K562 (cell line): ENCODE data around the gene LAPTM4A. TPM values are rescaled to one million over a fixed set of nuclear protein-coding genes. Genes with fewer than 3 reads are reported as not detected.

Experiments
- ATAC-seq: fragments of 200-7000 bp; cut with Tn5 transposase; 3 replicates; pipeline ENCODE4 v1.9.1; 2020; ENCODE audit warnings: moderate library complexity
- BruUV-seq: library from RNA; stranded (reverse); fragments of 400-500 nt; replicated peaks from 2 replicates; lab custom pipeline; 2021; lab: Mats Ljungman, UMichigan
- CTCF ChIA-PET: fragments of 300-600 bp; formaldehyde crosslinking; extraction: SDS; loops from one replicate; lab custom pipeline; 2021; ENCODE audit warnings: low intra/inter-chr PET ratio; lab: Yijun Ruan, JAX
- POLR2A ChIA-PET: fragments of 300-600, 350-650 bp; sonication (Branson Sonifier 250); formaldehyde crosslinking; extraction: SDS; loops from one replicate; lab custom pipeline; 2021; ENCODE audit warnings: antibody characterized with exemption, inconsistent platforms; lab: Yijun Ruan, JAX
- DNase-seq, 4 experiments: peaks; one replicate each; pipeline versions ENCODE4 v3.0.0 to v3.0.0-alpha.2; 2011 to 2018; ENCODE audit warnings: low spot score in 3 of 4, mixed read lengths in 3 of 4; ENCODE audit errors: extremely low read depth in 1 of 4
- FAIRE-seq: peaks from 2 replicates; lab custom pipeline; 2011; peaks lifted over from hg19 to GRCh38; lab: Jason Lieb, UNC
- H2AFZ ChIP-seq: 2 replicates; pipeline ENCODE4 v1.6.0; 2011; ENCODE audit warnings: low read depth, low read length, control low read depth, inconsistent platforms
- H3K27ac ChIP-seq: fragments of 200-600 bp; 3 replicates; pipeline ENCODE4 v1.8.0; 2011; ENCODE audit warnings: low read depth, mild to moderate bottlenecking, control low read depth, inconsistent platforms, low read length, moderate library complexity, mixed read lengths; ENCODE audit errors: extremely low read depth
- H3K27me3 ChIP-seq, 2 experiments: fragments of 300-600 bp in 1 of 2; 2 replicates in 1 of 2; 3 replicates in 1 of 2; pipeline versions ENCODE4 v1.6.0 to v1.8.0; 2011; ENCODE audit warnings: inconsistent platforms in 2 of 2, low read length in 2 of 2, mild to moderate bottlenecking in 1 of 2, mixed read lengths in 1 of 2, moderate library complexity in 1 of 2; ENCODE audit not compliant: control insufficient read depth in 2 of 2, insufficient read depth in 2 of 2
- H3K36me3 ChIP-seq: fragments of 300-600 bp; 3 replicates; pipeline ENCODE4 v1.8.0; 2011; ENCODE audit warnings: mild to moderate bottlenecking, low read length, inconsistent platforms; ENCODE audit not compliant: control insufficient read depth, insufficient read depth
- H3K4me1 ChIP-seq, 2 experiments: fragments of 200-600 bp in 1 of 2; replicated peaks in 1 of 2; 2 replicates in 1 of 2; 3 replicates in 1 of 2; pipeline versions ENCODE4 v1.5.1 to v1.8.0; 2011; ENCODE audit warnings: inconsistent platforms in 2 of 2, low read length in 2 of 2, mild to moderate bottlenecking in 1 of 2, mixed read lengths in 1 of 2, moderate library complexity in 1 of 2; ENCODE audit not compliant: control insufficient read depth in 2 of 2, insufficient read depth in 2 of 2
- H3K4me2 ChIP-seq: 2 replicates; pipeline ENCODE4 v1.6.1; 2011; ENCODE audit warnings: low read length, control low read depth, inconsistent platforms, mixed read lengths; ENCODE audit not compliant: insufficient read depth
- H3K4me3 ChIP-seq: fragments of 200-600 bp; sonication (generic), shearing (Covaris generic); 2 replicates; pipeline ENCODE4 v1.5.1; 2016; ENCODE audit warnings: control low read depth, inconsistent platforms
- H3K79me2 ChIP-seq: fragments of 200-600 bp; 3 replicates; pipeline ENCODE4 v1.8.0; 2011; ENCODE audit warnings: low read length, inconsistent platforms; ENCODE audit not compliant: control insufficient read depth, insufficient read depth
- H3K9ac ChIP-seq, 2 experiments: 2 replicates each; pipeline versions ENCODE4 v1.6.0 to v1.6.1; 2011; ENCODE audit warnings: low read depth in 2 of 2, low read length in 2 of 2, control low read depth in 1 of 2, inconsistent platforms in 1 of 2, mild to moderate bottlenecking in 1 of 2, mixed read lengths in 1 of 2; ENCODE audit not compliant: insufficient read depth in 1 of 2
- H3K9me1 ChIP-seq: one replicate; pipeline ENCODE4 v1.6.0; 2011; ENCODE audit warnings: inconsistent platforms, mild to moderate bottlenecking, low read length, moderate library complexity; ENCODE audit not compliant: control insufficient read depth, insufficient read depth
- H3K9me3 ChIP-seq: replicated peaks from 2 replicates; pipeline ENCODE4 v1.5.1; 2011; ENCODE audit warnings: low read depth, low read length, inconsistent platforms; ENCODE audit not compliant: control insufficient read depth, insufficient read depth
- H4K20me1 ChIP-seq: replicated peaks from 2 replicates; pipeline ENCODE4 v1.6.1; 2011; ENCODE audit warnings: low read length, inconsistent platforms, mixed read lengths; ENCODE audit not compliant: control insufficient read depth, insufficient read depth
- ELF1 ChIP-seq: fragments of 200-800 bp; sonication (Bioruptor generic); IDR thresholded peaks from 2 replicates; pipeline ENCODE4 v1.6.1; 2016; ENCODE audit warnings: missing genetic modification characterization, missing compliant biosample characterization
- POLR2B ChIP-seq: fragments of 450-650 bp; IDR thresholded peaks from 2 replicates; pipeline ENCODE4 v1.6.1; 2018; ENCODE audit warnings: low read depth; ENCODE audit not compliant: partially characterized antibody
- ZNF644 ChIP-seq: fragments of 200-800 bp; sonication (Bioruptor generic); IDR thresholded peaks from 2 replicates; pipeline ENCODE4 v1.6.1; 2016; ENCODE audit warnings: low read depth, missing genetic modification characterization, missing compliant biosample characterization
- WGBS: fragments of 100-300 bp; shearing (Covaris generic); methylation state at CpG from one replicate; pipeline ENCODE4 v1.1.6; 2016; ENCODE audit warnings: low coverage, mixed read lengths; ENCODE audit not compliant: insufficient coverage; ENCODE audit errors: missing lambda C conversion rate; 5-methylcytosine and 5-hydroxymethylcytosine counted together
- in situ Hi-C: fragments of 300-500 bp; cut with MboI; formaldehyde crosslinking; loops from 4 replicates; pipeline ENCODE4 v1.15.0; 2018; ENCODE audit warnings: inconsistent platforms, mixed read lengths
- intact Hi-C: fragments of 100-400 bp; cut with micrococcal nuclease; formaldehyde crosslinking; loops from 2 replicates; pipeline ENCODE4 v1.14.2; 2022
- polyA plus RNA-seq, 8 experiments: library from polyadenylated mRNA; depleted of rRNA in 4 of 8; stranded (reverse) in 5 of 8; unstranded in 3 of 8; fragments of >200 nt; fragmentation: Nextera tagmentation in 2 of 8; fragmentation: Illumina TruSeq in 1 of 8; extraction: Ambion mirVana in 2 of 8; extraction: Trizol in 1 of 8; gene quantifications; 2 replicates each; pipeline versions ENCODE4 v1.2.1 to v1.2.3, GENCODE V29; 2011 to 2014; ENCODE audit warnings: inconsistent platforms in 1 of 8, missing spikeins in 1 of 8
- total RNA-seq, 7 experiments: library from RNA; depleted of rRNA in 6 of 7; stranded (reverse); fragments of >200 nt in 6 of 7; fragmentation: Illumina TruSeq in 2 of 7; extraction: Trizol in 2 of 7; gene quantifications; 2 replicates each; pipeline versions ENCODE4 v1.2.1 to v1.2.3, GENCODE V29; 2011 to 2021; ENCODE audit warnings: low replicate concordance in 1 of 7
- TF ChIP-seq, protein P1 (sequence below): sonication (generic); formaldehyde crosslinking; IDR thresholded peaks from 2 replicates; pipeline ENCODE4 v1.5.0; 2020; ENCODE audit warnings: missing genetic modification reagents

Gene LAPTM4A
- total and polyA plus RNA-seq, 9 of the 15 experiments (the other 6 are each of a cell fraction or from before 2014, with no cell fraction given), result 13.4 to 157 (median 50.1) TPM

DNA sequence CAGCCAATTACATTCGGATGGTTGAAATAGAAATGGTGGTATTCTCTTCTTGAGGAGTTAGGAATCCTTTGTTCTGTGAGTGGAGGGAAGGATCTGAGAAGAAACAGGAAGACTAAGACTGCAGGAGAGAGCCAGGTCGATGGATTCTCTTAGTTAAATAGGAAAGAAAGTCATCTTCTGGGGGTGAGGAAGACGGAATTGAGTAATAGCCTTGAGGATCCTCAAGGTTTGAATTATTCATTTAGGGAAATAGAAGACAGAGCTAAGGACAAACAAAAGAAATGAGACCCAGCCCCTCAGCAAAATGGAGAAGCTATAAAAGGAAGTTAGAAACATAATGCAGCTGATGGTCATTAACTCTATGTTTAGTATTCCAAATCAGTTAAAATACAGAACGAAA, 1.8 kb downstream of the LAPTM4A start:
- intact Hi-C loops, result loop anchor here (1.0 to 5.0 kb wide), 2 partner anchors 42 to 147 kb away; partner anchors contain the start of gene TTC32
- no peak overlapping the region for H2AFZ ChIP-seq
- FAIRE-seq, result no peak

More for the DNA sequence above, 1.8 kb downstream of the LAPTM4A start:
- ATAC-seq, result no peak
- Histone ChIP-seq H3K79me2 (peaks cover 63% of the 10 kb centered on the region), H3K4me3 (peak overlapping the region; percentile 70), H3K27me3 (no peaks in the 10 kb centered on the region), H4K20me1 (peaks cover 21% of the 10 kb centered on the region), H3K9me1 (no peaks in the 10 kb centered on the region), H3K4me1 (peaks cover 0 to 27% of the 10 kb centered on the region in 2 experiments; a peak in 3 of 5 replicates), H3K4me2 (peak overlapping the region; percentile 97), H3K36me3 (peaks cover 11% of the 10 kb centered on the region; the same call in 1 of the 3 replicates), H3K9me3 (no peaks in the 10 kb centered on the region), H3K27ac (peak overlapping the region; percentile 98), H3K9ac (peak overlapping the region; percentile 68 to 94; a peak in 3 of 4 replicates)
- TF ChIP-seq ELF1 (no peak), POLR2B (no peak), ZNF644 (tag) (no peak)
- TF ChIP-seq, protein P1, sequence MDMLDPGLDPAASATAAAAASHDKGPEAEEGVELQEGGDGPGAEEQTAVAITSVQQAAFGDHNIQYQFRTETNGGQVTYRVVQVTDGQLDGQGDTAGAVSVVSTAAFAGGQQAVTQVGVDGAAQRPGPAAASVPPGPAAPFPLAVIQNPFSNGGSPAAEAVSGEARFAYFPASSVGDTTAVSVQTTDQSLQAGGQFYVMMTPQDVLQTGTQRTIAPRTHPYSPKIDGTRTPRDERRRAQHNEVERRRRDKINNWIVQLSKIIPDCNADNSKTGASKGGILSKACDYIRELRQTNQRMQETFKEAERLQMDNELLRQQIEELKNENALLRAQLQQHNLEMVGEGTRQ (CRISPR knock-in tag), result no peak
- DNase-seq, result no peak
- in situ Hi-C loops, result no loop called here
- POLR2A ChIA-PET, result interaction anchor here (1.5 to 1.9 kb wide), 3 partner anchors 10 to 34 kb away, joined by 4 to 7 read pairs (median 5); no protein-coding TSS in a partner anchor
- CTCF ChIA-PET, result interaction anchor here (1.2 kb wide), 1 partner anchor 9 kb away, joined by 3 read pairs; no protein-coding TSS in a partner anchor
- 5% methylated on average over 4 of the region's 4 CpGs for WGBS
- no TSS peak for BruUV-seq
